Effector CD8-positive, alpha-beta T cell (primary cell): ENCODE measurements around the gene AGPS.
"Not testable (repeated sequence)": the region's sequence is repeated elsewhere in the genome, so short reads cannot be mapped to it uniquely, and the experiment has no call there.

ENCODE experiments used
- DNase-seq: peaks from one replicate; lab custom pipeline; 2025; lab: John Stamatoyannopoulos, UW

Gene AGPS

GRCh38 chr2:177385151-177385550, 7.4 kb upstream of the AGPS start:
- DNase-seq, result no peak

- DNase-seq, result no peak
Measured at GRCh38 chr2:177391822-177392372, 676 bp upstream of the AGPS start.

- no peak for DNase-seq
Measured at GRCh38 chr2:177393203-177393755, 706 bp downstream of the AGPS start.

GRCh38 chr2:177393824-177394593, 1.4 kb downstream of the AGPS start:
- DNase-seq, result no peak

GRCh38 chr2:177394594-177394973, 2.0 kb downstream of the AGPS start:
- DNase-seq, result no peak

GRCh38 chr2:177395351-177396065, 2.9 kb downstream of the AGPS start:
- no peak for DNase-seq

GRCh38 chr2:177396703-177397460, 4.3 kb downstream of the AGPS start:
- DNase-seq, result no peak

- no peak for DNase-seq
Measured at GRCh38 chr2:177397481-177398289, 5.1 kb downstream of the AGPS start.

- no peak for DNase-seq
Measured at GRCh38 chr2:177398290-177398683, 5.7 kb downstream of the AGPS start.

GRCh38 chr2:177398791-177399190, 6.2 kb downstream of the AGPS start:
- no peak for DNase-seq

- DNase-seq, result no peak
Measured at GRCh38 chr2:177399376-177399775, 6.8 kb downstream of the AGPS start.

- no peak for DNase-seq
Measured at GRCh38 chr2:177400337-177400923, 7.9 kb downstream of the AGPS start.

- DNase-seq, result no peak
Measured at GRCh38 chr2:177402096-177402495, 9.5 kb downstream of the AGPS start.

GRCh38 chr2:177403838-177404237, 11.3 kb downstream of the AGPS start:
- no peak for DNase-seq

- no peak for DNase-seq
Measured at GRCh38 chr2:177404243-177404642, 11.7 kb downstream of the AGPS start.

- DNase-seq, result no peak
Measured at GRCh38 chr2:177405029-177405692, 12.6 kb downstream of the AGPS start.

GRCh38 chr2:177406182-177406581, 13.6 kb downstream of the AGPS start:
- no peak for DNase-seq

GRCh38 chr2:177407031-177407430, 14.5 kb downstream of the AGPS start:
- no peak for DNase-seq

GRCh38 chr2:177410629-177411028, 18.1 kb downstream of the AGPS start:
- DNase-seq, result not testable (repeated sequence)

GRCh38 chr2:177413703-177414102, 21.1 kb downstream of the AGPS start:
- no peak for DNase-seq
